ENCODE data around the gene DFFB. TPM values are rescaled to one million over a fixed set of nuclear protein-coding genes. Genes with fewer than 3 reads are reported as not detected.

DFFB gene
- total RNA-seq, 2 experiments from 2014 or later, result 8.8 to 10.2 TPM

DNA sequence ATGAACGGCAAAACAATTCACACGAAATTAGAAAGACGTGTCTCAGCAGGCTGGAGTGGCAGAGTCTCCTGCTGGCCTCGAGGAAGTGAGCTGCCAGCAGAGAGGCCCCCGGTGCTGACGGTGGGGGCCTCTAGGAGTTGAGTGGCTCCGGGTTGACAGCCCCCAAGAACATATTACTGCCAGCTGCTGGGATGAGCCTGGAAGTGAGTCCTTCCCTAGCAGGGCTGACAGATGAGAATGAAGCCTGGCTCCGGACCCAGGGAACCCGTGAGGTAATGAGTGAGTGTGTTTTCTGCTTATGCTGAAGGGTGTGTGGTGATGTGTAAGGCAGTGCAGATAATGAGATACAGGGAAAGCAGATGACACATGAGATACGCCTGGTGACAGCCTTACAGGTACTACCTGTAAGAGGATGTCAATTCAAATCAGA, 37.5 kb upstream of the DFFB start:
- H3K27me3 Mint-ChIP-seq (ENCODE audit: low read depth), result no peaks in the 10 kb centered on the region
- no peak overlapping the region for H3K27ac Mint-ChIP-seq
- DNase-seq, result no peak
- no peak overlapping the region for H3K4me3 Mint-ChIP-seq
- CTCF ChIA-PET, result no interaction called here
- POLR2A ChIA-PET, result no interaction called here
- no peak for ATAC-seq
- H3K4me1 Mint-ChIP-seq (ENCODE audit: low read depth), result no peaks in the 10 kb centered on the region
- H3K9me3 Mint-ChIP-seq (ENCODE audit: insufficient read depth), result no peaks in the 10 kb centered on the region
- H3K36me3 Mint-ChIP-seq (ENCODE audit: low read depth), result peaks cover 16% of the 10 kb centered on the region

DNA sequence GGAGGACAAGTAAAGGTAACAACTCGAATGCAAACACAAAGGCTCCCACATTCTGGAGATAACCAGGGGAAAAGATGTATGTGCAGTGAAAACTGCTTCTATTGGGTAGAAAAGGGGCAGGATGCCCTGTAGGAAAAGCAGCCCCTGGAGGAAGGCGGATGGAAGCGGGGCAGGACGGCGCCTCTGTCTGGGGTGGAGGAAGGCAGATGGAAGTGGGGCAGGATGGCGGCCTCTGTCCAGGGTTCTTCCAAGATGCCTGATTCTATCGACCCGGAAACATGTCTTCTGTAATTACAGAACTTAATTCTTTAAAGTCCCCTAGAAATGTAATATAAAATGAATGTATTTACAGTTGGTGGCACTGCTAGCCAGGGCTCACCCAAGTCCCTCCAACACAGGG, 37.0 kb upstream of the DFFB start:
- H3K27me3 Mint-ChIP-seq (ENCODE audit: low read depth), result no peaks in the 10 kb centered on the region
- no peak for DNase-seq
- ChIA-PET CTCF (no interaction called here), POLR2A (no interaction called here)
- H3K27ac Mint-ChIP-seq, result no peak overlapping the region
- no peaks in the 10 kb centered on the region for H3K9me3 Mint-ChIP-seq (ENCODE audit: insufficient read depth)
- peaks cover 16% of the 10 kb centered on the region for H3K36me3 Mint-ChIP-seq (ENCODE audit: low read depth)
- no peak for ATAC-seq
- H3K4me1 Mint-ChIP-seq (ENCODE audit: low read depth), result no peaks in the 10 kb centered on the region
- H3K4me3 Mint-ChIP-seq, result no peak overlapping the region

DNA sequence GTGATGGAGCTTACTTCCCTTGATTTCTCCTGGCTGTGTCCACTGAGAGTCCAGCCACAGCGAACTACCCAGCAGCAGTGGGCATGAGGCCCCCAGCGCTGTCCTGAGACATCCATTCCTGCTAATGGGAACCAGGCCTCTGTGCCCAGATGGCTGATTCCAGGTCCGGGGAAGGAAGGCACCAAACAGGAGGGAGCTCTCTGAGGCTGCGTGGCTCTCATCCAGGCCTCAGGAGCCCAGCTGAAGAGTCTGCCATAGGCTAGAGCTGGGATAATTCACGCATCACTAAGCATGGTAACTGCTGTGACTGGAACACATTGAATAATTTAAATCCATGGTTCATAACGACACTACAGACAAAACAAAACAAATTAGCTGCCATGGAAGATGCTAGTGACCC, 36.3 kb upstream of the DFFB start:
- Mint-ChIP-seq H3K4me1 (ENCODE audit: low read depth) (no peaks in the 10 kb centered on the region), H3K27ac (no peak overlapping the region), H3K4me3 (no peak overlapping the region), H3K27me3 (ENCODE audit: low read depth) (no peaks in the 10 kb centered on the region), H3K9me3 (ENCODE audit: insufficient read depth) (no peaks in the 10 kb centered on the region), H3K36me3 (ENCODE audit: low read depth) (peaks cover 16% of the 10 kb centered on the region)
- ATAC-seq, result no peak
- ChIA-PET CTCF (no interaction called here), POLR2A (interaction anchor here (0.5 kb wide), 1 partner anchor 47 kb away, joined by 3 read pairs; no protein-coding TSS in a partner anchor)
- DNase-seq, result no peak

DNA sequence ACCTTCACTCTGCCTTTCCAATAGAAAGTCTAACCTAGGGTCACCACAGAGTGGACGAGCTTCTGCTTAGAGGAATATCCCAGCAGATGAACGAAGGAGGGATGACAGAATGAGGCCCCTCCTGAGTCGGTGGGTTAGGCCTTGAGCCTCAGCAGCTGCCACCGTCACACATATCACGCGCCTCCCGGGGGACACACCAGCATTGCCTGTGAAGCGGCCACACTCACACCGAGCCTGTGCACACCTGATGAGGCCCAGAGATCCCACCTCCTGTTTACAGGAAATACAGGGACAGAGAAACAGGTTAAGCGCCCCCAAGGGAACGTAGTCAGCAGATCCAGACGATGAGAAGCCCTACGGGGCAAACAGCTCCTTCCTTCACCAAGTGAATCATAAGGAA, 35.8 kb upstream of the DFFB start:
- Mint-ChIP-seq H3K36me3 (ENCODE audit: low read depth) (peaks cover 16% of the 10 kb centered on the region), H3K9me3 (ENCODE audit: insufficient read depth) (no peaks in the 10 kb centered on the region), H3K27me3 (ENCODE audit: low read depth) (no peaks in the 10 kb centered on the region), H3K4me1 (ENCODE audit: low read depth) (no peaks in the 10 kb centered on the region), H3K4me3 (no peak overlapping the region), H3K27ac (no peak overlapping the region)
- CTCF ChIA-PET, result no interaction called here
- ATAC-seq (no peak), DNase-seq (no peak)
- POLR2A ChIA-PET, result interaction anchor here (0.5 kb wide), 1 partner anchor 47 kb away, joined by 3 read pairs; no protein-coding TSS in a partner anchor

DNA sequence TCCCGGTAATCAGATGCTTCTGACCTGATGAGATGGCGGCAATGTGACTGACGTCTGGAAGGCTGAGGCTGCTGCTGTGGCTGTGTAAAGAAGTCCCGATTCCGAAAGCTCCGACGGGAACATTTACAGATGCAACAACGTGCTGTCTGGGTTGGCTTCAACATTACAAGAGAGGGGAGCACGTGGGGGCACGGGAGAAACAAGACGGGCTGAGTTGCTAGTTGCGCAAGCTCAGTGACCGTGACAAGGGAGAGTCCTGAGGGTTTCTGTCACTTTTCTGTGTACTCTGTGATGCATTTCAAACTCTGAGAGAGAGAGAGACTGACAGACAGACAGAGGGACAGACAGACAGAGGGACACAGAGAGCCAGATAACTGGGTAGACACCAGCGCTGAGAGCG, 35.4 kb upstream of the DFFB start:
- peaks cover 16% of the 10 kb centered on the region for H3K36me3 Mint-ChIP-seq (ENCODE audit: low read depth)
- ChIA-PET POLR2A (no interaction called here), CTCF (no interaction called here)
- H3K27me3 Mint-ChIP-seq (ENCODE audit: low read depth), result no peaks in the 10 kb centered on the region
- H3K9me3 Mint-ChIP-seq (ENCODE audit: insufficient read depth), result no peaks in the 10 kb centered on the region
- no peak for DNase-seq
- no peaks in the 10 kb centered on the region for H3K4me1 Mint-ChIP-seq (ENCODE audit: low read depth)
- H3K27ac Mint-ChIP-seq, result no peak overlapping the region
- H3K4me3 Mint-ChIP-seq, result no peak overlapping the region
- ATAC-seq, result no peak

DNA sequence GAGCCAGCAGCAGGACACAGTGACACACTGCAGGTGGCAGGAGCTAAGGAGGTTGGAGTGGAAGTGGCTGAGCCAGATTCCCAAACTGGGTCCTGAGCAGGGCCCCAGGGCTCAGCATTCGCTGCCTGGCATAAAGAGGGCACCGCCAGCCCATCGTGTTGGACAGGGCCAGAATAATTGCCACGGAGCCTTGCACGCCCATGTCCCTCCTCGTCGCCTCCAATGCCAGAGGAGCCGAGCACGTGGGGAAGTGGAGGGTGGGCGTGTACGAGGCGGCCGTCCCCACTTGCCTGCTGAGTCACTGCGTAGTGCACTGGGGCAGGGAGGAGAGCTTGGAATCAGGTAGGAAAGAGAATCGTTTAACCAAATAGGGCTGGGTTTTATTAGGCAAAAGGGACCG, 34.9 kb upstream of the DFFB start:
- no peak overlapping the region for H3K27ac Mint-ChIP-seq

DNA sequence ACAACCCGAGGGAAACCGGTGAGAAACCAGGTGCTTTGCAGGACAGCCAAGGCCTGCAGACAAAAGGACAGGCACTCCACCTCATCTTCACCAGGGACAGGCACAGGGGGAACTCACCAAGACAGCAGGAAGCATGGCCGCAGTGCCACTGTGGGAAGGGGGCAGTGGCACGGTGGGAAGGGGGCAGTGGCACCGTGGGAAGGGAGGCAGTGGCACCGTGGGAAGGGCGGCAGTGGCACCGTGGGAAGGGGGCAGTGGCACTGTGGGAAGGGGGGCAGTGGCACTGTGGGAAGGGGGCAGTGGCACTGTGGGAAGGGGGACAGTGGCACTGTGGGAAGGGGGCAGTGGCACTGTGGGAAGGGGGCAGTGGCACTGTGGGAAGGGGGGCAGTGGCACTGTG, 32.6 kb upstream of the DFFB start:
- Mint-ChIP-seq H3K36me3 (ENCODE audit: low read depth) (peaks cover 26% of the 10 kb centered on the region), H3K9me3 (ENCODE audit: insufficient read depth) (no peaks in the 10 kb centered on the region), H3K4me3 (no peak overlapping the region), H3K27me3 (ENCODE audit: low read depth) (no peaks in the 10 kb centered on the region), H3K4me1 (ENCODE audit: low read depth) (no peaks in the 10 kb centered on the region), H3K27ac (no peak overlapping the region)
- DNase-seq, result no peak
- POLR2A ChIA-PET, result no interaction called here
- no peak for ATAC-seq
- CTCF ChIA-PET, result no interaction called here

More for the DNA sequence above, 34.9 kb upstream of the DFFB start:
- H3K27me3 Mint-ChIP-seq (ENCODE audit: low read depth), result no peaks in the 10 kb centered on the region
- CTCF ChIA-PET, result no interaction called here
- H3K9me3 Mint-ChIP-seq (ENCODE audit: insufficient read depth), result no peaks in the 10 kb centered on the region
- DNase-seq (no peak), ATAC-seq (no peak)
- no peaks in the 10 kb centered on the region for H3K4me1 Mint-ChIP-seq (ENCODE audit: low read depth)
- peaks cover 16% of the 10 kb centered on the region for H3K36me3 Mint-ChIP-seq (ENCODE audit: low read depth)
- POLR2A ChIA-PET, result no interaction called here
- H3K4me3 Mint-ChIP-seq, result no peak overlapping the region

DNA sequence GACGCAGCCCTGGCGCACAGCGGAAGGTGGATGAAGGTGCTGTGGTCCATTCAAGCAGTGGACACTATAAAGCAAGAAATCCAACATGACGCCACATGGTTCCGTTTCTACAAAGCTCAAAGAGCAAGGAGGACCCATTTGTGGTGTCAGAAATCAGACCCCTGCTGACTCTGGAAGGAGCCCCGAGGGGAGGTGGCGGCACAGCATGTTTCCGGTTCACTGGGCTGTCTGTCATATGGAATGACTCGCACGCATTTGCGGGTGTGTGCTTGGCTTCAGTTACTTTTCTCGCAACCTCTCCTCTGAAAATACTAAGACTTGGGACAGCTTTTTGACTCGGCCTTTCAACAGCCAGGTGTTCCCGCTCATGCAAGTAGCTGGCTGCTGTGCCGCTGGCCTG, 31.9 kb upstream of the DFFB start:
- DNase-seq, result no peak
- no peaks in the 10 kb centered on the region for H3K27me3 Mint-ChIP-seq (ENCODE audit: low read depth)
- H3K9me3 Mint-ChIP-seq (ENCODE audit: insufficient read depth), result no peaks in the 10 kb centered on the region
- H3K4me3 Mint-ChIP-seq, result no peak overlapping the region
- ChIA-PET CTCF (no interaction called here), POLR2A (no interaction called here)
- H3K36me3 Mint-ChIP-seq (ENCODE audit: low read depth), result peaks cover 26% of the 10 kb centered on the region
- H3K4me1 Mint-ChIP-seq (ENCODE audit: low read depth), result no peaks in the 10 kb centered on the region
- H3K27ac Mint-ChIP-seq, result no peak overlapping the region
- no peak for ATAC-seq

DNA sequence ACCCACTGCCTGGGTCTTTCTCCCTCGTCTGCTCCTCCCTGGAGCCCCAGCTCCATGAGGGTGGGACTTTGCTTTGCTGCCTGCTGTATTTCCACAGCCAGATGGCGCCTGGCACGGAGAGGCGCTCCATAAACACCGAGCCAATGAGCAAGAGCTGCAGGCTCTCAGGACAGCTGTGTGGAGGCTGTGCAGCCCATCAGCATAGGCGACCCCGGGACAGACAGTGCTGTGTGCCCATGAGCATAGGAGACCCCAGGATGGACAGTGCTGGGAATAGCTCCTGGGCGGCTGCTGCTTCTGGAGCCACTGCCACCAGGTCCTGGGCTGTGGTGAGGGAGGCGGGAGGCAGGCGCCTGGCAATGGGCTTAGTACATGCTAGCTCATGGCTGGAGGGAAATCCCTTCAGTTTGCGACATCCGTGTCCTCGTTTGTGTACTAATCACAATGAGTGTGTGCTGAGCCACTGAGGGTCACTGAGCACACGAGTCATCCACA, 29.4 kb upstream of the DFFB start:
- ATAC-seq (no peak), DNase-seq (no peak)
- no peaks in the 10 kb centered on the region for H3K9me3 Mint-ChIP-seq (ENCODE audit: insufficient read depth)
- POLR2A ChIA-PET, result no interaction called here
- no peaks in the 10 kb centered on the region for H3K4me1 Mint-ChIP-seq (ENCODE audit: low read depth)
- no peaks in the 10 kb centered on the region for H3K27me3 Mint-ChIP-seq (ENCODE audit: low read depth)
- CTCF ChIA-PET, result no interaction called here
- H3K4me3 Mint-ChIP-seq, result no peak overlapping the region
- H3K27ac Mint-ChIP-seq, result no peak overlapping the region
- peaks cover 29% of the 10 kb centered on the region for H3K36me3 Mint-ChIP-seq (ENCODE audit: low read depth)

DNA sequence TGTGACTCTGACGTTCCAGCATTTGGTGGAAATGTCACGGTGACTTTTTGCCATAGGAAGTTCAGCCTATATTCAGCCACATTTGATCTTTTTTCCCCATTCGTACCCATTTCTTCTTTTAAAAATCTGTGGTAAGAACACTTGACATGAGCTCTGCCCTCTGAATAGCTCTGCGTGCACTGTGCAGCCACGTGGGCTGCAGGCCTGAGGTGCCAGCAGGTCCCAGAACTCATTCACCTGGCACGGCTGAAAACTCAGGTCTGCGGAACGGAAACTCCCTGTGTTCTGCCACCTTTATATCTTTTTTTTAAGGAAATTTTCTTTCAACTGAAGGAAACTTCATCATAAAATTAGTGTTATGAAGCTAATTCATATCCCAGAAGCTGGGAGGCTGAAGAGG, 28.9 kb upstream of the DFFB start:
- Mint-ChIP-seq H3K9me3 (ENCODE audit: insufficient read depth) (no peaks in the 10 kb centered on the region), H3K27me3 (ENCODE audit: low read depth) (no peaks in the 10 kb centered on the region), H3K27ac (no peak overlapping the region), H3K4me1 (ENCODE audit: low read depth) (no peaks in the 10 kb centered on the region), H3K4me3 (no peak overlapping the region), H3K36me3 (ENCODE audit: low read depth) (peaks cover 29% of the 10 kb centered on the region)
- ATAC-seq, result no peak
- DNase-seq, result no peak
- POLR2A ChIA-PET, result no interaction called here
- CTCF ChIA-PET, result interaction anchor here (1.2 kb wide), 1 partner anchor 12 kb away, joined by 3 read pairs; no protein-coding TSS in a partner anchor

DNA sequence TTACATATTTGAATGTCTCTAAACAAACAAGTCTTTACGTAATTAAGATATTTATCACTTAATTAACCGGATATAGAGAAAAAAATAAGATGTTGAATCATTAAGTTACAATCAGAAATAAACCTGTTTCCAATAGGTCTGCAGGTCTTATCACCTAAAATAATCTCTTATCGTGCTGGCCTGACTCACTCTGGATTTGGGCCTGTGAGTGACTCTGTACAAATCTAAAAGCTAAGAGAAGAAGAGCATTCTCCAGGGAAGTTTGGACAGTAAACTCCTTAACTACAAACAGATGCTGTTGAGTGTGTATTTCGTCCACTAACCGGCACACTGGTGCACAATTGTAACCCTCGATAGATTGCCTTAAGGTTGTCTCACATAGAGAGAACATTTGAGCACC, 25.6 kb upstream of the DFFB start:
- Mint-ChIP-seq H3K9me3 (ENCODE audit: insufficient read depth) (peaks cover 2% of the 10 kb centered on the region), H3K27ac (no peak overlapping the region), H3K4me1 (ENCODE audit: low read depth) (no peaks in the 10 kb centered on the region), H3K27me3 (ENCODE audit: low read depth) (no peaks in the 10 kb centered on the region), H3K4me3 (no peak overlapping the region), H3K36me3 (ENCODE audit: low read depth) (peaks cover 38% of the 10 kb centered on the region)
- CTCF ChIA-PET, result no interaction called here
- DNase-seq (no peak), ATAC-seq (no peak)
- POLR2A ChIA-PET, result no interaction called here

DNA sequence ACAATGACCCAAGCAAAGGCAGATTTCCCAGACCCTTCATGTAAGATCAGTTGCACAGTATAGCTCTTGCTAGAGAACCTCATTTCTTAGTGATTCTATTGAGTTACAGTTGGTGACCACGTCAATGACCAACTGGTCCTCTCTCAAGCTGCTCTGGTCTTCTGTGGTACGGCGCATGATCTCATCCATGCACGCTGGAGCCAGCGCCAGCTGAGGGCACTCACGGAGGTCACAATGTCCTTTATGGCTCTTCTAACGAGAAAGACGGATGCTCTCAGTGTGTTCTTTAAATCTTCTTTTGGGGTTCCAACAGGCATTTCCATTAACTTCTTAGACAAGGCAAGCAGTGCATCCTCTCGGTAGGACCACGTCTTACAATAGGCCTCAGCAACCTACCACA, 22.6 kb upstream of the DFFB start:
- Mint-ChIP-seq H3K4me1 (ENCODE audit: low read depth) (no peaks in the 10 kb centered on the region), H3K9me3 (ENCODE audit: insufficient read depth) (peaks cover 3% of the 10 kb centered on the region), H3K27me3 (ENCODE audit: low read depth) (no peaks in the 10 kb centered on the region), H3K36me3 (ENCODE audit: low read depth) (peaks cover 57% of the 10 kb centered on the region), H3K4me3 (no peak overlapping the region), H3K27ac (no peak overlapping the region)
- ChIA-PET POLR2A (no interaction called here), CTCF (no interaction called here)
- no peak for ATAC-seq
- DNase-seq, result no peak

DNA sequence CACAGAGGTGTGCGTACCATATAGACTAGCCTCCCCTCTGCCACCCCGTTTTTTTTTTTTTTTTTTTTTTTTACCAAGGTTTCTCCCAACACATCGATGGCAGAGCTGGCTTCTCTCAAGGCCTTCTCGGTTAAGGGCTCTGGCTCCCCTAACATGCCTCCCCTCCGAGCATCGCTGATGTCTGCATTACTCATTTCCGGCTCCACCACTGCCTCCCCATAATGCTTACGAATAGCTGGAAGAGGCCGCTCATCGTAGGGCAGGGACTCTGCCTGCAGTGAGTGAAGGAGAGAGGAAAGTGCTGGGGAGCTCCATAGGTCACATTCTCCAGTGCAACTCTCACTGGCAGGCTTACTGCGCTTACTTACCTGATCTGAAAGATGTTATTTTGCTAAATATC, 20.9 kb upstream of the DFFB start:
- POLR2A ChIA-PET, result no interaction called here
- no peak overlapping the region for H3K4me3 Mint-ChIP-seq
- no peak overlapping the region for H3K27ac Mint-ChIP-seq
- CTCF ChIA-PET, result no interaction called here
- no peaks in the 10 kb centered on the region for H3K4me1 Mint-ChIP-seq (ENCODE audit: low read depth)
- peaks cover 59% of the 10 kb centered on the region for H3K36me3 Mint-ChIP-seq (ENCODE audit: low read depth)
- peaks cover 3% of the 10 kb centered on the region for H3K9me3 Mint-ChIP-seq (ENCODE audit: insufficient read depth)
- ATAC-seq (no peak), DNase-seq (no peak)
- no peaks in the 10 kb centered on the region for H3K27me3 Mint-ChIP-seq (ENCODE audit: low read depth)

All from activated CD8-positive, alpha-beta T cell treated with anti-CD3 and anti-CD28 coated beads, Interleukin-2, amount 10 ng/mL, durations not matched to agents 7 days and 5 days (primary cell).